Right cardiac atrium (tissue), 5 donors: Measurements from ENCODE around the gene HCLS1. TPM values are rescaled to one million over a fixed set of nuclear protein-coding genes. Genes with fewer than 3 reads are reported as not detected.

ENCODE experiments used
- ATAC-seq, 2 donors: fragments of 200-7000 bp; cut with Tn5 transposase; one replicate each; pipeline versions ENCODE4 v1.8.0 to v1.9.1; 2020; ENCODE audit warnings: moderate library complexity in 2 of 2, mild to moderate bottlenecking in 1 of 2
- DNase-seq, 3 donors: peaks; one replicate each; pipeline ENCODE4 v3.0.0-alpha.2; 2020
- H3K27ac ChIP-seq: one replicate; pipeline ENCODE4 v1.5.1; 2013; ENCODE audit warnings: mild to moderate bottlenecking, low read length, control low read depth, moderate library complexity
- H3K27me3 ChIP-seq: one replicate; pipeline ENCODE4 v1.6.1; 2013; ENCODE audit not compliant: control insufficient read depth, insufficient read depth
- H3K4me1 ChIP-seq: one replicate; pipeline ENCODE4 v1.6.1; 2013; ENCODE audit warnings: low read length; ENCODE audit not compliant: control insufficient read depth, insufficient read depth
- H3K4me3 ChIP-seq: one replicate; pipeline ENCODE4 v1.5.1; 2013; ENCODE audit warnings: low read length, control low read depth
- H3K9me3 ChIP-seq: one replicate; pipeline ENCODE4 v1.6.1; 2013; ENCODE audit warnings: low read length; ENCODE audit not compliant: control insufficient read depth
- WGBS: extraction: QIAGEN DNeasy Blood & Tissue Kit; methylation state at CpG from one replicate; pipeline ENCODE4 v1.1.7; 2013; 5-methylcytosine and 5-hydroxymethylcytosine counted together
- intact Hi-C, 4 donors: fragments of 100-400 bp; cut with DNase I; formaldehyde crosslinking; loops; one replicate each; pipeline versions ENCODE4 v1.11.0 to v1.14.0; 2022 to 2023
- polyA plus RNA-seq: library from polyadenylated mRNA; stranded (reverse); fragments of 200-250 nt; gene quantifications from one replicate; pipeline ENCODE4 v1.2.3, GENCODE V29; 2013
- total RNA-seq, 4 donors: library from RNA; stranded (reverse); fragmentation: NEBNext Ultra II Directional; extraction: Animal tissue kit (Norgen Biotek cat#: 25700); gene quantifications; one replicate each; pipeline ENCODE4 v1.2.1, GENCODE V29; 2021
- donor health status: healthy with polysubstance abuse.
- donor health status: DM: no; HTN: yes; CAD: no.
- donor health status: DM: no; HTN: no; CAD: no.
- donor health status: DM: no; HTN: yes; CAD: no; lungs with severe emphysema.
- donor health status: DM: yes; HTN: yes; CAD: no.

The HCLS1 gene
- total and polyA plus RNA-seq, 5 donors = 12.3 to 25.9 (median 22.5) TPM

GRCh38 chr3:121658716-121659435, 1.8 kb downstream of the HCLS1 start:
- no peak overlapping the region for H3K27ac ChIP-seq
- WGBS = 70% methylated on average over 6 of the region's 6 CpGs
- H3K27me3 ChIP-seq = no peaks in the 10 kb centered on the region
- DNase-seq (no peak), ATAC-seq (no peak)
- H3K4me1 ChIP-seq = peaks cover 16% of the 10 kb centered on the region
- H3K4me3 ChIP-seq = no peak overlapping the region
- no peaks in the 10 kb centered on the region for H3K9me3 ChIP-seq
- intact Hi-C loops = no loop called here

DNA sequence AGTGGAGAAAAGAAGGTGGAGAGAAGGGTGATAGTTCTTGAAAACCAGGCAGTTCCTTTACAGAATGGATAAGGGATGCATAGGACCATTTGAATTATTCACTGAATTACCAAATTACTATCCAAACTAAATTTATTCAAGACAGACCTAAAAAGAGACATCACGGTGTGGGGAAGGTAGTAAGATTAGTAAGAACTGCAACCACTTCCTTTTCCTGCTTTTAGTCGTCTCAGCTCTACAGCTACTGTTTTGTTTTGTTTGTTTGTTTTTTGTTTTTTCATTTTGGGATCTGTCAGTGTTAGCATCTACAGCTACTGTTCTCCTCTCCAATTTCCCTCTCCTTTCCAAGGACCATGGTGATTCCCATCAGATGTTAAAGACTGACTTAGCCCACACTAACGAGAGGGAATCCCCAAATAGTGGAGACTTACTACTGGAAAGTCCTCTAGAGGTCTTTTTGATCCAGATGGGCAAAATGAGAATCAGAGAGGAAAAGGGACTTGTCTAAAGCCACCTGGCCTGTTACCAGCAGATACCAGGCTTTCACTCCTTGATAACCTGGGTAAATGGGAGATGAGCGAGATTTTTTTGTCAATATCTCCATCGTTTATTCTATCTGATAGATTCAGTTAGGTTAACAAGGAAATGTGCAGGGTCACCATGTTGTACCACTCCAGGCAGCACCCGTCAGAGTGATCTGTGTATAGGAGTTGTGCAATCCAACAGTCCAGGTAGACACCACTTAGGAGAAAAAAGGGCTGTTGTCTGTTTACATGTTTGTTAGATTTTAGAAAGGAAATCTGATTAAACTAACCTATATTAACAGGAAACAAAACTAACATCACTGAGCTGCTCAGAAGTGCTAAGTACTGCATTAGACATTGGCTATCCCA, 6.0 kb downstream of the HCLS1 start:
- no peak for ATAC-seq
- Histone ChIP-seq H3K9me3 (no peaks in the 10 kb centered on the region), H3K4me1 (peaks cover 10% of the 10 kb centered on the region), H3K27me3 (no peaks in the 10 kb centered on the region), H3K27ac (no peak overlapping the region), H3K4me3 (no peak overlapping the region)
- intact Hi-C loops = no loop called here
- WGBS = 80% methylated on average over 6 of the region's 6 CpGs
- no peak for DNase-seq

DNA sequence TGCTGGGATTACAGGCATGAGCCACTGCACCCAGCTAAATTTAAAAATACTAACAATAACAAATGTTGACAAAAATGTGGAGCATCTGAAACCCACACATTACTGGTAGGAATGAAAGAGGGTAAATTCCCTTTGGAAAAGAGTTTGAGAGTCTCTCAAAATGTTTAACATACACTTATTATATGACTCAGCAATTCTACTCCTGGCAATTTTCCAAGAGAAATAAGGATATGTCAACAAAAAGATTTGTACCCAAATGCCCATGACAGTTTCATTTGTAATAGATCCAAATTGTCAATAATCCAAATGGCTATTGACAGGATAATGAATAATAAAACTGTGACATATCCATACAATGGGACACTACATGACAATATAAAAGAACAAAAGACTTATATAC, 9.0 kb downstream of the HCLS1 start:
- DNase-seq = no peak
- intact Hi-C loops = no loop called here
- H3K9me3 ChIP-seq = no peaks in the 10 kb centered on the region
- H3K4me1 ChIP-seq = peaks cover 3% of the 10 kb centered on the region
- H3K4me3 ChIP-seq = no peak overlapping the region
- H3K27ac ChIP-seq = no peak overlapping the region
- ATAC-seq = no peak
- no peaks in the 10 kb centered on the region for H3K27me3 ChIP-seq

GRCh38 chr3:121649645-121650044, 11.1 kb downstream of the HCLS1 start:
- Histone ChIP-seq H3K27me3 (no peaks in the 10 kb centered on the region), H3K9me3 (no peaks in the 10 kb centered on the region), H3K4me3 (no peak overlapping the region), H3K27ac (no peak overlapping the region), H3K4me1 (peaks cover 3% of the 10 kb centered on the region)
- ATAC-seq (no peak), DNase-seq (no peak)
- intact Hi-C loops = no loop called here

GRCh38 chr3:121648219-121648958, 12.3 kb downstream of the HCLS1 start:
- Histone ChIP-seq H3K4me1 (peaks cover 3% of the 10 kb centered on the region), H3K27ac (peak overlapping the region; percentile 88), H3K4me3 (no peak overlapping the region), H3K27me3 (no peaks in the 10 kb centered on the region), H3K9me3 (no peaks in the 10 kb centered on the region)
- intact Hi-C loops = no loop called here
- DNase-seq (no peak), ATAC-seq (peak; percentile 96 to 99)
- 33% methylated on average over 6 of the region's 6 CpGs for WGBS

DNA sequence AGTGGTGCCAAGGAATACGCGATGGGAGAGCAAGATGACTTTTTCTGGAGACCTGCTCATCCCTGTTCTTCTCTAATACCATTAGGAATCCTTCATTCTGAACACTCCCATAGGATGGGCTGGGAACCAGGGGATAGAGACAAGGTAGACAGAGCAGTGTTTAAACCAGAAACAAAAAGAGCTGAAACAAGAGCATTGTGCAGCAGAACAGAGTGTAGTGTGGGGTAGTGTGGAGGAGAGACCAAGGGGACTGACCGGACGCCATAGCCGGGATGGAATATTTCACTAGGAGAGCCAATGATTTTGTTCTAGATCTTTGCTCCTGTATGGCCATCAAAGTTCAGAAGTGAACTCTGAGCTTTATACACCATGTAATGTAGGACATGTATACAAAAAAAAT, 15.6 kb downstream of the HCLS1 start:
- 93% methylated on average over 5 of the region's 5 CpGs for WGBS
- intact Hi-C loops = no loop called here
- ATAC-seq (no peak), DNase-seq (no peak)
- H3K27me3 ChIP-seq = no peaks in the 10 kb centered on the region
- no peaks in the 10 kb centered on the region for H3K9me3 ChIP-seq
- H3K4me1 ChIP-seq = peaks cover 3% of the 10 kb centered on the region
- H3K27ac ChIP-seq = no peak overlapping the region
- H3K4me3 ChIP-seq = no peak overlapping the region

GRCh38 chr3:121642601-121643314, 17.9 kb downstream of the HCLS1 start:
- intact Hi-C loops = no loop called here

DNA sequence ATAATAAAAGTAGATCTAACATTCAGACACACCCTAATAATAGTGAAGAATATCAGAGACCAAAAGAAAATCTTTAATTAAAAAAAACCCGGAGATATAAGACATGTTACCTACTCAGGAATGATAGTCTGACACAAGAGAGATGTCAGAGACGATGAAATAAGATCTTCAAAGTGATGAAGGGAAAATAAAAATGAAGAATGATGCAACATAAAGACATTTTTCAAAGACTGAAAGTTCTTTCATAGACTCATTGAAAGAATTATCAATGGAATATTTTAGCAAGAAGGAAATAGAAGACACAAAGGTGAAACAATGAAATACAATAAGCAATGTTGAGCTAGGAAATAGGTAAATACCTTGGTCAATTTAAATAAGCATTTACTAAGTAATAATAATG, 19.6 kb downstream of the HCLS1 start:
- WGBS = 93% methylated on average over 2 of the region's 2 CpGs
- ATAC-seq (no peak), DNase-seq (no peak)
- intact Hi-C loops = no loop called here
- Histone ChIP-seq H3K4me3 (no peak overlapping the region), H3K9me3 (no peaks in the 10 kb centered on the region), H3K4me1 (no peaks in the 10 kb centered on the region), H3K27me3 (no peaks in the 10 kb centered on the region), H3K27ac (no peak overlapping the region)

More at GRCh38 chr3:121642601-121643314, 17.9 kb downstream of the HCLS1 start:
- no peak for DNase-seq
- WGBS = 63% methylated on average over 9 of the region's 9 CpGs
- H3K27ac ChIP-seq = no peak overlapping the region
- no peaks in the 10 kb centered on the region for H3K27me3 ChIP-seq
- H3K4me3 ChIP-seq = no peak overlapping the region
- no peaks in the 10 kb centered on the region for H3K9me3 ChIP-seq
- H3K4me1 ChIP-seq = no peaks in the 10 kb centered on the region
- peak in 1 of 2 donors; percentile 21 for ATAC-seq

DNA sequence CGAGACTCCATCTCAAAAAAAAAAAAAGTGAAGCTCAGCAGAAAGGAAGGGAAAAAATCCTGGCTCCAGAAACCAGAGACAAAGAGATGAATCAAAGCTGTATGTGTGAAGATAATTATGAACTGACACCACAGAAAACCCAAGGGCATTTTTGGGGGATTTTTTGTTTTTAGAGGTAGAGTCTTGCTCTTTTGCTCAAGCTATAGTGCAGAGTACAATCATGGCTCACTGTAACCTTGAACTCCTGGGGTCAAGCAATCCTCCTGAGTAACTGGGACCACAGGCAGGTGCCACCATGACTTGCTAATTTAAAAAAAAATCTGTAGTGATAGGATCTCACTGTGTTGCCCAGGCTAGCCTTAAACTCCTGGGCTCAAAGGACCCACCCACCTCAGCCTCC, 22.8 kb downstream of the HCLS1 start:
- Histone ChIP-seq H3K9me3 (no peaks in the 10 kb centered on the region), H3K27ac (no peak overlapping the region), H3K4me1 (no peaks in the 10 kb centered on the region), H3K27me3 (no peaks in the 10 kb centered on the region), H3K4me3 (no peak overlapping the region)
- WGBS = 96% methylated on average over 1 of the region's 1 CpG
- intact Hi-C loops = no loop called here
- DNase-seq = no peak
- no peak for ATAC-seq

- Histone ChIP-seq H3K9me3 (no peaks in the 10 kb centered on the region), H3K27me3 (no peaks in the 10 kb centered on the region), H3K4me3 (no peak overlapping the region), H3K27ac (no peak overlapping the region), H3K4me1 (no peaks in the 10 kb centered on the region)
- DNase-seq (no peak), ATAC-seq (no peak)
- 85% methylated on average over 1 of the region's 1 CpG for WGBS
- intact Hi-C loops = no loop called here
These were observed 30.3 kb downstream of the HCLS1 start for GRCh38 chr3:121630355-121630754.
